NCI-H1694 (cell line): Measurements from ENCODE around the gene GDF10.

ENCODE experiments used
- DNase-seq: peaks from one replicate; lab custom pipeline; 2025; lab: John Stamatoyannopoulos, UW

GDF10 gene

DNA sequence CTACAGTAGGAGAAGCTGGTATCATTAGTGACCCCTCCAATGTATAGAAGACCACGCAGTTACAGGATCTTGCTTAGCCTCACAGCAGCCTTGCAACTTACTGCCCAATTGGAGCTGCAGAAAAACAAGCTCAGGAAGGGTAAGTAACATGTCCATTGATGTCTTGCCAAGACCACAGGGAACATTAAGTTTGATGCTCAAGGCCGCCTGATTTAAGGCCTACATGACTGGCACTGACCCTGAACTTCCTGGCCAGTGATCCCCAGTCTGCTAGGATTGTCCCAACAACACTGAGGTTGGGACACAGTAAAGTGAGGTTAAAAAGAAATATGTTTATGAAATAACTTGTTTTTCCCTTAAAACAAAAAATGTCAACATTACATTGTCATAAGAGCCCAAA, 15.4 kb downstream of the GDF10 start:
- no peak for DNase-seq

DNA sequence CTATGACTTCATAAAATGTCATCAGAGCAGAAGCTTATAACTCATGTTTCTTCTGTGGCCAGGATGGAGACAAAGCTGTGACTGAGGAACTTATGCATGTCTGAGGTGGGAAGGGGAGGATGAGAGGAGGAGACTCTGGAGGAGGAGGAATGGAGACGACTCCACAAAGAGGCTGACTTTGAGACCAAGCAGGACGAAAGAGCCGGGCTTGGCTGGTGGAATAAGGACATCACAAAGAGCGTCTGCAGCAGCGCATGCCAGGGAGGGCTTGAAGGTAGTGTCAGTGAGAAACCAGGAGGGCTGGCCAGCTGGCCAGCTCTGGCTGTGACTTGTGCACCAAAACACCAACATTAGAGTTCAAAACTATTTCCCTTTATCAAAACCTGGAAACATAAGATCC, 16.1 kb downstream of the GDF10 start:
- no peak for DNase-seq

DNA sequence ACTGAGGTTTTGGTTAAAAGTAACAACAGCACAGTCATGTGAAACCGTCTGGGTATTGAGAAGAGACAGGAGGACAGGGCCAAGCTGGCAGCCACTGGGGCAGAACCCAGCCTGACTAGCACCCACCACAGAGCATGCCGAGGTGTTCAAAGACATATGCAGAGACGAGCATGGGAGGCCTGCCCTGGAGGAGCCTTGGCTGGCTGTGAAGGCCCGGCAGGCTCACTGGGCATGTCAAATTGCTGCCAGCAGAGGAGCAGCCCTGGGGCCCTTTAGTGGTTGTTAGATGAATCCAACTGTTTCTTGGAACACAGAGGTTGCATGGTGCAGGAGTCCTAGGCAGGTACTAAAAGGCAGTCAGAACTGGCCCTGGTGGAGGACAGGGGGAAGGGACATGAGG, 17.3 kb downstream of the GDF10 start:
- DNase-seq = no peak

DNA sequence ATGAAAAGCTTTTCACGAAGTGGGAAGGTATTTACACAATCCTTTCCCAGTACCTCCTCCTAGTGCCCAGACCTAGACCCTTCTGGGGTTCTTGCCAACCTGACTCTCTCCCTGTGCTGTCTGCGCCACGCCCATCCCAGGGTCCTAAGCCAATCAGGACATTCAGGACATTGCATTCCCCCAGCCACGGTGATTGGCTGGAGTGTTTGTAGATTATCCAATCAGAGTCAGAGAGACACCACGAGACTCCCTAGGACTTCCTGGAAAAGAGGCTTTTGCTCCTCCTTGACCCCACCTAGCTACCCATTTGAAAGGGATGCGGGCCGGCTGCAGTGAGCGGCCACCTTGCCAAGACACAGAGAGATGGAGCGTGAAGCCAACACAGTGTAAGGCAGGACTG, 18.7 kb downstream of the GDF10 start:
- no peak for DNase-seq

DNA sequence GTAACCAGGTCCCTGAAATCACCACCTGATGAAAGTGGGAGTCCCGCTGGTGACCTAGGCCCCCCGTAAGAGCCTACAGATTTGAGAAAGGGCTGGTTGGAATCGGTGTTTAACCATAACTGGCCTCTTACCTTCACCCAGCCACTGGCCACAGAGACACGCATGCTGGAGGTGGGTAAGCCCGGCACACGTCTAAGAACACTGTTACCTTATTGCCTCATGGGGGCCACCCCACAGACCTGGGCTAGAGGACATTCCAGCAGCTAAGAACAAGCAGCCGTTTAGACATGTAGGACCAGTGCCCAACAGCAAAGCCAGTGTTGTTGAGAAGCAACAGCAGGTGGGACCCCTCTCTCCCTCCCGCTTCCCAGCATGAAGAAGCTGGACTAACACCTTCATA, 19.8 kb downstream of the GDF10 start:
- no peak for DNase-seq

DNA sequence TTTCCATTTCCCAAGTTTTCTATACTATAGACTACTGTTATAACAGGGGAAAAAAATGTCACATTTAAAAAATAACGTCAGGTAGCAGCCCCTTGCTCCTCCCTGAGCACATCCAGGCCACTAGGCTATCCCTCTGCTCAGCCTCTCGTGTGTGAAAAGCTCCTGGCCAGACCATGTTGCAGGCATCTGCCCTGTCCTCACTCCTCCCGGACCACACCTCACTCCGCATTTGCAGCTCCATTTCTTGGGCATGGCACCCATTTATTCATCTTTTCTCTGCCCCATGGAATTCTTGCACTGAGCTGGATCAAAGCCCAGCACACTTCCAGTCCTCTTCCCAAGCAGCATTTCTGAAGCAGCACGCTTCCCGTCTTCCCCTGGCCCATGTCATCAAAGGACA, 20.8 kb downstream of the GDF10 start:
- no peak for DNase-seq

DNA sequence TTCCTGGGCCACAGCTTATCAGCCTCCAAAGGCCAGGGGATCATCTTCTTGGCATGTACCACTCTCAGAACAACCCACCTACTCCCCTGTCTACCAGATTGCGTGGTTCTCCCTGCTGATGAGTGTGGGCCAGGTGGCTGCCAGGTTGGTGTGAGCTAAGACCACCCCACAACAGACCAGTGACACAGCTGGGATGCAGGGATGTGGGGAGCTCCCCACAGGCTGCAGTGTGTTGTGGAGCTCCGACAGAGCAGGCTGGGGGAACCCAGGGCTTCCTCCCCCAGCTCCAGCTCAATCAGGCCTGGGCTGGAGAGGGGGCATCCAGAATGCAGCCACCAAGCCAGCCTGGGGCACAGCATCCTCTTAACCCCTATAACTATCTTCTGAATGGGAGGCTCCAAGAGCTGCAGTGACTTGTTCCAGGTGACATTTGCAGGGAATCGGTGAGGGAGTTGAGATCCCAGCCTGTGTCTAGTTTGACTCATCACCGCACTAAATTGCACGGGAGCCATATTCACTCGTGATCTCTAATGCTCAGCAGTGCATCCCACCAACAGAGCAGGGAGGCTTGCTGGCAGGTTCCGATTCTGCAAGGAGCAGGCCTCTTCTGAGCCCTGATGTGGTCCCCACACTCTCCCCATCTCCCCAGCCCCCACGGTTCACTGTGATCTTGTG, 21.7 kb downstream of the GDF10 start:
- DNase-seq = no peak

DNA sequence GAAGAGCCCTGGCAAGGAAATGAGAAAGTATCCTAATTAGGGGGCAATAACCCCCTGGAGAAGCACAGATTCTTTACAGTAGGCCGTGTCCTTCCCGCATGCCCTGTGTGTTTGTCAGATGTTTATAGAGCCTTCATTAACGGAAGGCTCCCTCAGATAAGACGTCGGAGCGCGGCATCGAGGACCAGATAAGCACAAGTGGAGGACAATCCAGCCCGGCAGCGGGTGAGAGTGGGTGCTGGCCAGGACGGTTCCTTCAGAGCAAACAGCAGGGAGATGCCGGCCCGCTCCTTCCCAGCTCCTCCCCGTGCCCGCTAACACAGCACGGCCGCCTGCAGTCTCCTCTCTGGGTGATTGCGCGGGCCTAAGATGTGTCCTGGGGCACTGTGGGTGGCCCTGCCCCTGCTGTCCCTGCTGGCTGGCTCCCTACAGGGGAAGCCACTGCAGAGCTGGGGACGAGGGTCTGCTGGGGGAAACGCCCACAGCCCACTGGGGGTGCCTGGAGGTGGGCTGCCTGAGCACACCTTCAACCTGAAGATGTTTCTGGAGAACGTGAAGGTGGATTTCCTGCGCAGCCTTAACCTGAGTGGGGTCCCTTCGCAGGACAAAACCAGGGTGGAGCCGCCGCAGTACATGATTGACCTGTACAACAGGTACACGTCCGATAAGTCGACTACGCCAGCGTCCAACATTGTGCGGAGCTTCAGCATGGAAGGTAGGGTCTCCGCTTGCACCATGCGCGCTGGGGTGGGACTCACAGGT, 22.5 kb downstream of the GDF10 start, which contains the start of gene GDF2:
TSS of gene GDF2 (plus strand) at position 155 of the 762 bp plus-strand sequence. CDS start at position 370, 215 bp downstream.
- DNase-seq = no peak

DNA sequence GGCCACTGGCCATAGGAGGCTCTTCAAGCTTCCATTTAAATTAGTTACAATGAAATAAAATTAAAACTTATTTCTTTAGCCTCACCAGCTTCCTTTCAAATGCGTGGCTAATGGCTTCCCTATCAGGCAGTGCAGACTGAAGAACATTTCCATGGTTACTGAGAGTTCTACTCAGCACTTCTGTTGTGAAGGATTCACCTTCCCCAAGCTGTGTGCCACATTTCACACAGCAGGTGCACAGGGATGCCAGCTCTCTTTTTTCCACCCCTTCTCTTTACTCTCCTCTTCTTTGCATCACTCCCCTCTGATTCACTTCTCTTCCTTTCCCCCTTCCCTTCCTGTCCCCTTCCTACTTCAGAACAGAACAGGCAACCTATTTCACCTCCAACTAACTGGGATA, 23.1 kb downstream of the GDF10 start:
- no peak for DNase-seq

DNA sequence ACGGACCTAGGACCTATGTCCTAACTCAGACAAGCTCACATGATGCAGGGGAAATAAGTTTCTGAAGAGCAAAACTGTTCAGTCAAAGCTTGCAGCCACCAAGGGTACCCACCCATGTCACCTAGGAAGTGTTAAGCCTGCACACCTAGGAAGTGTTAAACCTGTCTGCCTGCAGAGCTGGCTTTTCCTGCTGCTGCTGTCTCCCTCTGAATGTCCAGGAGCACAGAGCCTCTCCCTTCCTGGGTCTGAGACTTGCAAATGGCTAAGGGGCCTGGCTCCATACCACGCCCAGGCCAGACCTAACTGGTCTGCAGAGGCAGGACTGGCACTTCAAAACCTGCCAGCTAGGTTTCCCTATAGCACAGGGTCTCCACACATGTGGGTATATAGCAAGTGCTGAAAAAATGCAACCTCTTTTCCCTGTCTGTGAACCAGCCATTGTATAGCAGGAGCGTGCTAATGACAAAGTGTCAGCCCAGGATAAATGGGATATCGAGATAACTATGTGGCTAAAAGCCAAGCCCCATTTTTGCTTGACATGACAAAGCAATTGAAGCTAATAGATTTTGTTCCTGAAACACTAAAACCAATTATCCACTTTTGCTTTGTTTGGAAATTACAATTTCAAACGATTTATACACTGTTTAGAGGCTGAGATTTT, 23.8 kb downstream of the GDF10 start:
- DNase-seq = no peak

DNA sequence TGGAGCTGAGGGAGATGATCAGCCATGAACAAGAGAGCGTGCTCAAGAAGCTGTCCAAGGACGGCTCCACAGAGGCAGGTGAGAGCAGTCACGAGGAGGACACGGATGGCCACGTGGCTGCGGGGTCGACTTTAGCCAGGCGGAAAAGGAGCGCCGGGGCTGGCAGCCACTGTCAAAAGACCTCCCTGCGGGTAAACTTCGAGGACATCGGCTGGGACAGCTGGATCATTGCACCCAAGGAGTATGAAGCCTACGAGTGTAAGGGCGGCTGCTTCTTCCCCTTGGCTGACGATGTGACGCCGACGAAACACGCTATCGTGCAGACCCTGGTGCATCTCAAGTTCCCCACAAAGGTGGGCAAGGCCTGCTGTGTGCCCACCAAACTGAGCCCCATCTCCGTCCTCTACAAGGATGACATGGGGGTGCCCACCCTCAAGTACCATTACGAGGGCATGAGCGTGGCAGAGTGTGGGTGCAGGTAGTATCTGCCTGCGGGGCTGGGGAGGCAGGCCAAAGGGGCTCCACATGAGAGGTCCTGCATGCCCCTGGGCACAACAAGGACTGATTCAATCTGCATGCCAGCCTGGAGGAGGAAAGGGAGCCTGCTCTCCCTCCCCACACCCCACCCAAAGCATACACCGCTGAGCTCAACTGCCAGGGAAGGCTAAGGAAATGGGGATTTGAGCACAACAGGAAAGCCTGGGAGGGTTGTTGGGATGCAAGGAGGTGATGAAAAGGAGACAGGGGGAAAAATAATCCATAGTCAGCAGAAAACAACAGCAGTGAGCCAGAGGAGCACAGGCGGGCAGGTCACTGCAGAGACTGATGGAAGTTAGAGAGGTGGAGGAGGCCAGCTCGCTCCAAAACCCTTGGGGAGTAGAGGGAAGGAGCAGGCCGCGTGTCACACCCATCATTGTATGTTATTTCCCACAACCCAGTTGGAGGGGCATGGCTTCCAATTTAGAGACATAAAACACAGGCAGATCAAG, 25.6 kb downstream of the GDF10 start:
- no peak for DNase-seq

DNA sequence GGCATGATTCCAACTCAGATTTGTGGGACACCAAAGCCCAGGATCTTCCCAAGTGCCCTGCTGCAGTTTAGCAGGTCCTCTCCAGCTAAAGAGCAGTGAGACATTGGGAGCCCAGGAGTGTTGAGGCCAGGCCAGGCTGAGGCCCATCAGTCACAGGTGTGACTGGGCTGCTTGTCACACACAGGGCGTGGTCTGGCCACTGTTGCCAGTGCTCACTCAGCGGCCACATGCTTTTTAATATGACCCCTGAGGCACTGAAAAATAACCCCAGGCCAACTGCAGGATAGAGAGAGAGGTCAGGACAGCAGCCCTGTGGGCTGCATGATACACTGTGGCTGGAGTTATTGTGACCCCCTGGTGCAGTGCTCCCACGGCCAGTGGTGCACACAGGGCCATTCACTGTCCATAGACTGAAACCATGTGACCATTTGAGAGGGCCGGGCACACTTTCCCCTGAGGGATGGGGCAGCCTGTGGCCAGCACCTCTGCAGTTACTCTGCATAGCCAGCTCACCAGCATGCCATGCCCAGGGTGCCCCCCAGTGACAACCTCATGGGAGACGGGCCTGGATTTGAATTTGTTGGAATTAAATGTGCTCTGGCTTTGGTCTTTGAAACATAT, 26.4 kb downstream of the GDF10 start:
- DNase-seq = no peak

DNA sequence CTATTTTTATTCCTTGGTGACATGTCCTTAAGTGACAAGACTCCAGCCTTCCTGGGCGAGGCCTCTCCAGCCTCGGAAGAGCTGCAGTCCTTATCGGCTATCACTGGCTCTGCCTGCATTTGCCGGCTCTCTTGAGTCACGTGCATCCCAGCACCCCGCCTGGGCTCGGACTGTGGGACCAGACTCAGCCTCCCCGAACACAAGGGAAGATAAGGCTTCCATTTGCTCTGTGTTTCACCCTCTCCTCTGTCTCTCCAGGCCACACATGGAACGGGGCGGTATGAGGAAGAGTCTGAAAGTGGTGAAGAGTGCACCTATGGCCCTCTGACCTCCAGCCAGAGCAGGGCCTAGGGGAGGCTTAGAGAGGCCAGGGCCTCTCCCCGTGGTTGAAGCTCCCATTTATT, 26.9 kb downstream of the GDF10 start:
- no peak for DNase-seq

DNA sequence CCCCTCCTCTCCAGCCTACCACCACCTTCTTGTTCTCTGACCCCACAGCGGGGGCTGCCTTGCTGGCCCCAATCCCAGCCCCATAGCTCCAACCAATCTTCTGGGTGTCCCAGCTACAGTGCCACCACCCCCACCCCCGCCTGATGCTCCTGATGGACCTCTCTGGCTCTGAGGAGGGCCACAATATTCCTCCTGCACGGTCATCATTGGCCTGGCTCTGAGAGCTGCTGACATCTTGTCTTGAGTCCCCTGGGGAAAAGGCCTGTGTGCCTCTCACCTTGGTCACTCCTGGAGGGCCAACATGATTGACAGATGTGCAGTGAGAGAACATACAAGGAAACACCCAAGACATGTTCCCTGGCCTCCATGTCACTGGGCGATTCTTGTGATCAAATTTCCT, 29.9 kb downstream of the GDF10 start:
- DNase-seq = no peak

DNA sequence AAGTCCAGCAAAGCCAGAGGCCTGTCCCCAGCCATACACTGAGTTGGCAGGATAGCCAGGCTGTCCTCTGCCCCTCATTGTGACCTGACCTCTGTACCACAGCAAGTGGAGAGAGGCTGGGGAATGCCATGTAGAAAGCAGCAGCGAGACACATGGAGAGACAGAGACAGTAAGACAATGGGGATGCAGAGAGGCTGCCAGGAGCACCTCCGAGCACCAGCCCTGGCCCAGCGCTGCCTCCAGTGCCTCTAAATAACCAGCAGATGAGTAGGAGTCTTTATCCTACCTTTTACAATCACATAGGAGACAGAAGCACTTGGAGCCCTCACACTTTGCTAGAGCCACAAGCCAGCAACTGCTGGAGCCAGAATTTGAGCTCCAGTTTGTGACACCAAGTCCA, 30.4 kb downstream of the GDF10 start:
- no peak for DNase-seq

DNA sequence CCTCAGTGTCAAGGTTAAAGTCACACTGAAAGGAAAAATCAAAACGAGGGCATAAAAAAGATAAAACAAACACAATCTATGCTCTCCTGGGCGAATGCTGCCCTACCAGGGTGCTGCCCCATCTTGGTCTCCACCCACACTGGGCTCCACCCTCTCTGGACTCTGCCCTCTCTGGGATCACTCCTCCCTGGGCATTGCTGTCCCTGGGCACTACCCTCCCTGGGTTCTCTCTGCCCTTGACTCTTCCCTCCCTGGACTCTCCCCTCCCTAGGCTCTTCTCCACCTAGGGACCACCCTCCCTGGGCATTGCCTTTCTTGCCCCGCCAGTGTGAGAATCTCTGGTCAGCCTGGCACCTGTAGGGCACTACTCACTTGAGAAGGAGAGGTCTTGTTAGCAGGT, 30.8 kb downstream of the GDF10 start:
- no peak for DNase-seq

DNA sequence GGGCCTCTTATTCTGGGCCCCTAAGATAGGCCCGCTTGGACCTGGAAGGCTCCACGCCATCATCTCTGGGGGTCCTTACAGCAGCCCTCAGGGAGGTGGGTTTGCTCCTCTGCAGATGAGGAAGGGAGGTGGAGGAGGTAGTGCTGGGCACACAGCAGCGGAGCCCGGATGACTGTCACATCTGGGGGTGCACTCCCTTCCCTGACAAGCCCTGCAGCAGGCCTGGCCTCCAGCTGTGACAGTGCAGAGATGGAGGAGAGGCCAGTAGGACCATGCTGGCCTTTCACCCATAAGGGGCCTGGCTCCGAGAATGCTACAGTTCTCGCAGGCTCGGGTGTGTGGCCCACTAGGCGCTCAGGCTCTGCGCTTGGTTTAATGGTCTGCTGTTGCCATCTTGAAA, 31.5 kb downstream of the GDF10 start:
- DNase-seq = no peak

DNA sequence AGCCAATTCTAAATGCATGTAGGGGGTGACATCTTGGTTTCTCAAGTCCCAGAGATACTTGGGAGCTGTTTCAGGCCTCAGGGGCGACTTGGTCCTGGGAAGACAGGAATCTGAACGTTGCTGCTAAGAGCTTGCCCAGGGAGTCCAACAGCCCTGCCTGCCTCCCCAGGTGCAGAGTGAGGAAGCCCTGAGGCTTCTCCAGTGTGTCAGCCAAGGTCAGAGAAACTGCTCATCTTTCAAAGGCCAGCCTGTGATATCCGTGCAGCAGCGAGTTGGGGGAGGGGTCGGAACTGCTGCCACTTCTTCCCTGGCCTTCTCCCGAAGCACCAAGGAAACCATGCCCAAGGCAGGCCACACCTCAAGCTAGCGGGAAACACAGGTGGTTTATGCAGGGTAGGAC, 32.0 kb downstream of the GDF10 start:
- no peak for DNase-seq

DNA sequence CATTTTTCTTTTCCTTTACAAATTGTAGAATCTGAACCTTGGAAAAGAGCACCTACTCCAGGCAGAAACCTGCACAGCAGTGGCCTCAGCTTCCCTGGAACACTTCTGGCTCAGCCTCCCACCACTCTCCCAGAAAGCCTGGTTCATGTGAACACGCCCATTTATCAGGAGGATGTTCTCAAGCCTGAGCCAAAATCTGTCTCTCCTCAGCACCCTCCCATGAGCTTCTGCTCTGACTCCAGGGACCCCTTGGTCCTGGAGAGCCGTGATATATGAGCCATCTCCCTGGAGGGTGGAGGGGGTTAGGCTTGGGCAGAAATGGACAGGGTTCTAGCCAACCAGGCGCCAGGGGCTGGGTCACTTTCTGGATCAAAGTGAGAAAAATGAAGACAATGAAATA, 32.4 kb downstream of the GDF10 start:
- DNase-seq = no peak

DNA sequence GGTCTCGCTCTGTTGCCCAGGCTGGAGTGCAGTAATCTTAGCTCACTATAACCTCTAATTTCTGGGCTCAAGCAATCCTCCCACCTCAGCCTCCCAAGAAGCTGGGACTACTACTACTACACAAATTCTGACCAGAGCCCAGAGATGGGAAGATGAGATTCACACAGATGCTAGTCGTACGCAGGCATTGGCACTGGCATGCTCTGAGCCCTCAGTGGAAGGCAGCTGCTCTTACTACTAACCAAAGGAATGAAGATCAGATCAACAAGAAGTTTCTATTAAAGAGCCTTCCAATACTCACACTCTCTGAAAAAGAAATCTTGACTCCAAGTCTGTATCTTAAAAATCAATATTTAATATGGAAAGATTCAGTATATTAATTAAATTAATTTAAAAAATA, 32.9 kb downstream of the GDF10 start:
- DNase-seq = no peak

DNA sequence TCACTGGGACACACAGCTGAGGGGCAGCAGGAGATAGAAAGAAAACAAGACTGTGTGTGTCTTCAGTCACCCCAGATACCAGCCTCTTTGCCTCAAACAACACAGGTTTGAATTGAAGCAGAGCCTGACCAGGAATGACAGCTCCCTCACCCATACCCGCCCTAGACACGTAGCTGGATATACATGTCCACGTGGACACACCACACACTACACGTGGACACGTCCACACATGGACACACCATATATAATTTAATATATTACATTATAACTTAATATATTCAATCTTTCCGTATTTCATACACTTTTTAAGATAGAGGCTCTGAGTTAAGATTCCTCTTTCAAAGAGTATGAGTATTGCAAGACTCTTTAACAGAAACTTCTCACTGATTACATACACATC, 33.5 kb downstream of the GDF10 start:
- DNase-seq = no peak
